ENCODE data around the gene LCNL1.

- TF ChIP-seq, protein P1, sequence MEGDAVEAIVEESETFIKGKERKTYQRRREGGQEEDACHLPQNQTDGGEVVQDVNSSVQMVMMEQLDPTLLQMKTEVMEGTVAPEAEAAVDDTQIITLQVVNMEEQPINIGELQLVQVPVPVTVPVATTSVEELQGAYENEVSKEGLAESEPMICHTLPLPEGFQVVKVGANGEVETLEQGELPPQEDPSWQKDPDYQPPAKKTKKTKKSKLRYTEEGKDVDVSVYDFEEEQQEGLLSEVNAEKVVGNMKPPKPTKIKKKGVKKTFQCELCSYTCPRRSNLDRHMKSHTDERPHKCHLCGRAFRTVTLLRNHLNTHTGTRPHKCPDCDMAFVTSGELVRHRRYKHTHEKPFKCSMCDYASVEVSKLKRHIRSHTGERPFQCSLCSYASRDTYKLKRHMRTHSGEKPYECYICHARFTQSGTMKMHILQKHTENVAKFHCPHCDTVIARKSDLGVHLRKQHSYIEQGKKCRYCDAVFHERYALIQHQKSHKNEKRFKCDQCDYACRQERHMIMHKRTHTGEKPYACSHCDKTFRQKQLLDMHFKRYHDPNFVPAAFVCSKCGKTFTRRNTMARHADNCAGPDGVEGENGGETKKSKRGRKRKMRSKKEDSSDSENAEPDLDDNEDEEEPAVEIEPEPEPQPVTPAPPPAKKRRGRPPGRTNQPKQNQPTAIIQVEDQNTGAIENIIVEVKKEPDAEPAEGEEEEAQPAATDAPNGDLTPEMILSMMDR (IDR thresholded peaks at IDR 0.05): no peak
- no peak for TF ChIP-seq POLR2A (IDR thresholded peaks at IDR 0.05)
Observed at GRCh38 chr9:137009938-137010732, 27.3 kb downstream of the LCNL1 start.
